ENCODE results near the gene BAZ2B. TPM values are rescaled to one million over a fixed set of nuclear protein-coding genes. Genes with fewer than 3 reads are reported as not detected.

Gene BAZ2B
- total RNA-seq, 1 donor from 2014 or later: 115 TPM

- DNase-seq (ENCODE audit: low read depth): peak; percentile 83
Observed at GRCh38 chr2:159615367-159616285, 722 bp downstream of the BAZ2B start.

GRCh38 chr2:159614534-159615366 is 1.6 kb downstream of the BAZ2B start:
- peak; percentile 53 for DNase-seq (ENCODE audit: low read depth)

- DNase-seq (ENCODE audit: low read depth): peak; percentile 59
Observed at GRCh38 chr2:159613651-159614285, 2.6 kb downstream of the BAZ2B start.

- no peak for DNase-seq (ENCODE audit: low read depth)
Observed at GRCh38 chr2:159613091-159613490, 3.3 kb downstream of the BAZ2B start.

GRCh38 chr2:159612255-159612901 is 4.0 kb downstream of the BAZ2B start:
- DNase-seq (ENCODE audit: low read depth): peak; percentile 63

GRCh38 chr2:159609811-159610549 is 6.4 kb downstream of the BAZ2B start:
- no peak for DNase-seq (ENCODE audit: low read depth)

- no peak for DNase-seq (ENCODE audit: low read depth)
Observed at GRCh38 chr2:159608723-159609308, 7.5 kb downstream of the BAZ2B start.

GRCh38 chr2:159608108-159608507 is 8.2 kb downstream of the BAZ2B start:
- DNase-seq (ENCODE audit: low read depth): no peak

GRCh38 chr2:159606287-159606686 is 10.1 kb downstream of the BAZ2B start:
- DNase-seq (ENCODE audit: low read depth): no peak

GRCh38 chr2:159605441-159606178 is 10.7 kb downstream of the BAZ2B start:
- DNase-seq (ENCODE audit: low read depth): no peak

- no peak for DNase-seq (ENCODE audit: low read depth)
Observed at GRCh38 chr2:159604159-159604558, 12.2 kb downstream of the BAZ2B start.

- DNase-seq (ENCODE audit: low read depth): peak; percentile 59
Observed at GRCh38 chr2:159600752-159601151, 15.6 kb downstream of the BAZ2B start.

- no peak for DNase-seq (ENCODE audit: low read depth)
Observed at GRCh38 chr2:159595410-159596046, 20.8 kb downstream of the BAZ2B start.

GRCh38 chr2:159592441-159592840 is 23.9 kb downstream of the BAZ2B start:
- DNase-seq (ENCODE audit: low read depth): no peak

- DNase-seq (ENCODE audit: low read depth): no peak
Observed at GRCh38 chr2:159591221-159591620, 25.1 kb downstream of the BAZ2B start.

GRCh38 chr2:159589286-159589685 is 27.1 kb downstream of the BAZ2B start:
- no peak for DNase-seq (ENCODE audit: low read depth)

GRCh38 chr2:159586034-159586433 is 30.3 kb downstream of the BAZ2B start:
- no peak for DNase-seq (ENCODE audit: low read depth)

GRCh38 chr2:159585622-159586021 is 30.7 kb downstream of the BAZ2B start:
- no peak for DNase-seq (ENCODE audit: low read depth)

- no peak for DNase-seq (ENCODE audit: low read depth)
Observed at GRCh38 chr2:159584796-159585195, 31.6 kb downstream of the BAZ2B start.
